Cardiac septum (tissue), 1 donor: ENCODE measurements around the gene EPHA10. TPM values are rescaled to one million over a fixed set of nuclear protein-coding genes. Genes with fewer than 3 reads are reported as not detected.
"Not testable (repeated sequence)": the region's sequence is repeated elsewhere in the genome, so short reads cannot be mapped to it uniquely, and the experiment has no call there.

Experiments
- DNase-seq: peaks from one replicate; pipeline ENCODE4 v3.0.0-alpha.2; 2020; ENCODE audit warnings: low spot score
- intact Hi-C: fragments of 100-400 bp; cut with DNase I; formaldehyde crosslinking; loops from one replicate; pipeline ENCODE4 v1.14.0; 2022
- total RNA-seq: library from RNA; stranded (reverse); fragmentation: NEBNext Ultra II Directional; extraction: Animal tissue kit (Norgen Biotek cat#: 25700); gene quantifications from one replicate; pipeline ENCODE4 v1.2.1, GENCODE V29; 2021
- donor health status: DM: no; HTN: no; CAD: no.

Gene EPHA10
- total RNA-seq, 1 donor from 2014 or later, result not detected

DNA sequence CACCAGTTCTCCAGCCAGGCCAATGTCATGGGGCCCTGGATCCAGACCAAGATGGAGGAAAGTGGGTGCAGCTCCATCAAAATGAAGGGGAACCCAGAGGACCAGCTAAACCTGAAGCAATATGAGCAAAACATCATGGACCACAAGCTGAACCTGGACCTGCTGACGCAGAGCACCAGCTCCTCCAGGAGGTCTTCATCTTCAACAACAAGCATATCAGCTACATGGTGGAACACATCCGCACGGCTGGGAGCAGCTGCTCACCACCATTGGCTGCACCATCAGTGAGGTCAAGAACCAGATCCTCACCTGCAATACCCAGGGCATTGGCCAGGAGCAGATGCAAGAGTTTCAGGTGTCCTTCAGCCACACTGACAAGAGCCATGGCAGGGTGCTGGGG is 13.7 kb upstream of the EPHA10 start:
- DNase-seq, result no peak
- intact Hi-C loops, result no loop called here

DNA sequence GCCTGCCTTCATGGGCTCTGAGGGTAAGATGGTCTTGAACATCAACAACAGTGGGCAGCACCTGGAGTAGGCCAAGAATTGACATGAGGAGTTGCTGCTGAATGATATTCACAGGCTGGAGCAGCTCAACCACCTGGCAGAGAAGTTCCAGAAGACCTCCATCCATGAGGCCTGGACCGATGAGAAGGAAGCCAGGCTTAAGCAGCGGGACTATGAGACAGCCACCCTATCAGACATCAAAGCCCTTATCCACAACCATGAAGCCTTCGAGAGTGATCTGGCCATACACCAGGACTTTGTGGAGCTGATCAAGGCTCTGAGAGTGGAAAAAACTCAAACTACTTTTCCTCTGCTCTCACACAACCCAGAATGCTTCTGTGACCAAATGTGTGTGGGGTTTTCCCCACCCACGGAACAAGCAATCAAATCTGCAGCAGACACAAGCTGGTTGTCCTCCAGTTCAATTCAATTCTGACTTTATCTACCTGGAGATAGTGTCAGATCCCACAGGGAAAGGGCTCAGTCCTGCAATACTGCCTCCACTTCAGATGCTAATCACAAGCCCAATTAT is 12.1 kb upstream of the EPHA10 start:
- no peak for DNase-seq
- intact Hi-C loops, result no loop called here

DNA sequence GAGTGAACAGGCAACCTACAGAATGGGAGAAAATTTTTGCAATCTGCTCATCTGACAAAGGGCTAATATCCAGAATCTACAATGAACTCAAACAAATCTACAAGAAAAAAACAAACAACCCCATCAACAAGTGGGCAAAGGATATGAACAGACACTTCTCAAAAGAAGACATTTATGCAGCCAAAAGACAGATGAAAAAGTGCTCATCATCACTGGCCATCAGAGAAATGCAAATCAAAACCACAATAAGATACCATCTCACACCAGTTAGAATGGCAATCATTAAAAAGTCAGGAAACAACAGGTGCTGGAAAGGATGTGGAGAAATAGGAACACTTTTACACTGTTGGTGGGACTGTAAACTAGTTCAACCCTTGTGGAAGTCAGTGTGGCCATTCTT is 6.5 kb upstream of the EPHA10 start:
- DNase-seq, intact Hi-C loops: not testable (repeated sequence)

DNA sequence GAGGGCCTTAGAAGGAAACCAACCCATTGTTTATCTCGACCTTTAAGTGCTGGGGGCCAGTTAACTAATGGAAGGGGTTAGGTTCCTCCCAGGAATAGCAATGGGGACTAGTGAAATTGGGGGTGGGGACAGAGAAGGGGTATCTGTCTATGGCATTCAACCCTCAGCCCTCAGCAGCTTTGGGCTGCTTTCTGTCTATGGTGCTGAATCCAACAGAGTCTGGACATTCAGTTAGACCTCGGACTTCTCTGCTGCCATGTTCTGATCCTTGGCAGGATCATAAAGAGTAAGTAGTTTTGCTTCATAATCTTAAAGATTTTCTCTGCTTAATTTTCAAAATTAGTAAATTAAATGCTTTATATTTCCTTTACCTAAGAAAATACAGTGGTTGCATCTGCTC is 2.6 kb upstream of the EPHA10 start:
- intact Hi-C loops, result no loop called here
- DNase-seq, result no peak

DNA sequence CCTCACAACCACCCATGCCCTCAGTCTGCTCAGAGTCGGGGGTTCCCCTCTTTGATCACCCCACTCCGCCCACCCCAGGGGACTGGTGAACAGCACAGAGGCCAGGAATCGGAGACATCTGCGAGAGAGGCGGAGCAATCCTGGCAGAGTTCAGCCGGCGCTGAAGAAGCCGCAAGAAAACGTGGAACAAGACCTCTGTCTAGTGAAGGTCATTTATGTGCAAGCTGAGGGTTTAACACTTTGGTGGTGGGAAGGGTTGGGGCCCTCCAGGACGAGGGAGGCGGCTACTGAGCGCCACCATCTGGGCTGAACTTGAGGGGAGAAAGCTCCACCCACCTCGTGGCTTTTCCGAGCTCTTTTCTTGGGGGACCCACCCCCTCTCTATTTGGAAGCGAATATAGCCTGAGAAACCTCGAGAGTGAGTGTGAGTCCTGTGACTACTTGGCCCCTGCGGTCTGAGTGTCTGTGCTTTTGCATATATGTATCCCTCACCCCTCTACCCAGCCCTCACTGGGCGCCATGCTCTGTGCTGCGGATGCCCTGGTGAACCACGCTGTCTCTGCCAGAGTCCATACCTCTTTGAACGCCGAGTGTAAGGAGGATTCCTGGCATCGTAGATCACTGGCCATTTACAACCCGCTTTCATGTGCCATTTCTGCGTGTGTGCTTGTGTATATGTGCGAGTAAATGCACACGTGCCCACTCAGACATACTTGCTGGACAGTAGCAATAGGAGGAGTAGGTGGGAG is 1.2 kb upstream of the EPHA10 start:
- no peak for DNase-seq
- intact Hi-C loops, result no loop called here

DNA sequence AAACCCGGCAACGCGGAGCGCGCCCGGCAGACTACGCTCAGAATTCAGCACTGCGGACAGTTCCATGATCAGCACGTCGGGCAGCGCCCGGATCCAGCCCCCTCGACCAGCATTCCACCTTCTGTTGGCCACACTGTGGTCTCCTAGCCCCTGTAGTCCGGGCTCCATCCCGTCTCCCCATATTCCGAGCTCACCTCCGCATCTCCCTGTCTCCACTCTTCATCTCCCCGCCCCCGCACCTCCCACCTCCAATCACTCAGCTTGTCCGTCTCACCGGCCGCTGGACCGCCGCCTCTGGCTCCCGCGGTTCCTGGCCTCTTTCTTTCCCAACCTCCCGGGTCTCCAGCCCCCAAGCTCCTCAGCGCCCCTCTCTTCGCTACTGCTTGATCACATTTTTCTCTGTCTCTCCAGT is 500 bp downstream of the EPHA10 start:
- intact Hi-C loops, result no loop called here
- no peak for DNase-seq

DNA sequence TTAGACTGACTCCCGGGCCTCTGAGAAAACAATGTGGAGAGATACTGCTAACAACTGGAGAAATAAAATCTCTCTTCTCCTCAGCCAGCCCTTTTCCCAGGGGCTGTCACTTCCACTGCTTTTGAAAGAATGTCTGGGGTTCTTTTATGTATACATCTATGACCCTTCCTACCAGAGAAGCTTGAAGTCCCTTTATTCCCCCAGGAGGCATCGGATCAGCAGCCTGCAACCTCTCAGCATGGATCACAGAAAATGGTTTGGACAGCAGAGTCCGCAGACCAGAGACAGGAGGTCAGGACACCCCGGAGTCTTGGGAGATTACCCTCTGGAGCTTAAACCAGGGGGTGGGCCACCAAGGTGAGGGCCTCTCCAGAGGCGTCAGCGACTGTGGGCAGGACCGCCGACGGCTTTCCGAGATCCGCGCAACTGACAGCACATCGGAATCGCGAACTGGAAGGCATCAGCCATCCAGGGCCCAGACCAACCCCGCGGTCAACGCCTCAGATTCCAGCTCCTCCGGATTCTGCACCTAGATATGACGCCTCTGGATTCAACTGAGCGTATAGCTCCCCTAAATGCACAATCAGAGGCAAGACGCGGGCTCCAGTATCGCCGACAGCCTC is 1.0 kb downstream of the EPHA10 start:
- intact Hi-C loops, result no loop called here

DNA sequence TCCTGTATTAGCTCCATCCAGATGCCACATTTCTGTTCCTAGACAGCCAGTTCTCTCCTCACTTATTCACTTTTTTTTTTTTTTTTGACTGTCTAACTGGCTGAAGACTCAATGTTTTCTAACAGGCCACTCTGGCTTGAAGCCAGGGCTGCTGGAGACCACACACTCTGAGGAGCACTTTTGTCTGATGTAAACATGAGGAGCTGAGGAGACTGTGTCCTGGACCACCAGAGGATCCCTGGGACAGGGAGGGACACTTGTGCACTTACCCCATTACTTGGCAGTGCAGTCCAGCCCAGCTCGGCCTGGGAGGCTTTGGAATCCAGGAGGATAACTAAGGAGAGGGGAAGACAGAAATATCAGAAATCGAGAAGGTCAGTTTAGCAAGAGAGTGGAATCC is 2.4 kb downstream of the EPHA10 start:
- intact Hi-C loops, result no loop called here
- DNase-seq, result no peak

More for the DNA sequence above, 1.0 kb downstream of the EPHA10 start:
- no peak for DNase-seq

DNA sequence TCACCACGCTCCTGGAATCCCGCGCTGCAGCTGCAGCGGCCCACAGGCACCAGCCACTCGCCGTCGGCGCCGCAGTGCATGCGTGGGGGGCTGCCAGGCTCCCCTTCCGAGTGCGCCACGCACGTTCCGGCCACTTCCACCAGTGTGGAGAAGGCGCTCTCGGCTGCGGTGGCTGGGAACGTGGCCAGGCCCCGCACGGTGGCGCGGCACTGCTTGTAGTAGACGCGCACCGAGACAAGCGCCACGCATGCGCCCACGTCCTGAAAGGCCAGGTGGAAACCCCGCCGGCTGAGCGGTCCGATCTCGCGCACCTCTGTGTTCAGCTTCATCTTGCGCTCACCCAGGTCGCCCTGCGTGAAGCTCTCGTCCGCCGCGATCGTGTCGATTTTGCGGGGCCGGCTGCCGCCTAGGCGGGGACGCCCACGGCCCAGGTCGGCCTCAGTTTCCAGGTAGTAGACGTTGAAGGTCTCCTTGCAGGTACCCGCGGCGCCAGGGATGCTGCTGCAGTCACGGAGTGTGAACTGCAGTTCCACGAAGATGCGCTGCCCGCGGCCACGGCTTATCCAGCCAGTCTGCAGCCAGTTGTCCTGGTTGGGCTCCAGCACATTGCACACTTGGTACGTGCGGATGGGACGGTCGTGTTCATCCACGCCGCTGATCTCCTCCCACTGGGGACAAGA is 3.4 kb downstream of the EPHA10 start:
- no peak for DNase-seq
- intact Hi-C loops, result no loop called here

DNA sequence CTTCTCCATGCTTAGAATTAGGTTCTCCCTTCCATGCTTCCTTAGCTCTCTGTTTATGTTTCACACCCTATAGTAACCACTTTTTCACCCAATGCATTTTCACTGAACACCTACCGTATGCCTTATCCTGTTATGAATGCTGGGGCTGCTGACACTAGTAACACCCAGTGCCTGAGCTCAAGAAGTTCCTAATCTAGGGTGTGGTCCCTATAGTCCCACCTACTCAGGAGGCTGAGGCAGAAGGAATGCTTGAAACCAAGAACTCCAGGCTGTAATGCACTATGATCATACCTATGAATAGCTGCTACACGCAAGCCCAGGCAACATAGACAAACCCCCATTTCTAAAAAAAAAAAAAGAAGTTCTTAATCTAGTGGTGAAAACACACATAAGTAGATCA is 5.5 kb downstream of the EPHA10 start:
- DNase-seq, result no peak

DNA sequence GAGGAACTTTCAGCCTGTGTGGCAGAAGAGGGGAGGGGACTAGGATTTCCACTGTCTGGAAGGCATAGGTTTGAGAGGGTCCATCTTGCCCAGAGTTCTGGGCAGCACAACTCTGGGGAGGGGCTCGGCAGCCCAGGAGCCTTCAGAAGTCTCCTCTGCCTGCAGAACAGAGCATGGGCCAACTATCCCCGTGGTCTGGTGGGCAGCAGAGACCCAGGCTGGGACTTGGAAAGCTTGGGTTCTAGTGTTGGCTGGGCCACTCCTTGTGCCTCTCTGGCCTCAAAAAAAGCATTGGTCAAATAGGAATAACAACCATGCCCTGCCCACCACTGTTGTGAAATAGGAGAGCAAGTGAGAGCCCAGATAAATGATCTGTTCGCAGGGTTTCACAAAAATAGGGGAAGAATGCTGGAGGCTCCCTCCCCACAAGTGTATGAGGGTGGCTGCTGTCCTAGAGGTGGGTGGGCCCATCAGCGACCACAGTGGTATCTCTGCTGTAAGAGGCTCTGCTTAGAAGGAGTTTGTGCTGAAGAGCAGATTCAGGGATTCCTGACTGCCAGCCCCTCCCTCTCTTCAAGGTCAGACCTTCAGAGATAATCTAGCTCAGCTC is 8.9 kb downstream of the EPHA10 start:
- DNase-seq, result no peak
- intact Hi-C loops, result no loop called here

More for the DNA sequence above, 5.5 kb downstream of the EPHA10 start:
- intact Hi-C loops, result no loop called here

DNA sequence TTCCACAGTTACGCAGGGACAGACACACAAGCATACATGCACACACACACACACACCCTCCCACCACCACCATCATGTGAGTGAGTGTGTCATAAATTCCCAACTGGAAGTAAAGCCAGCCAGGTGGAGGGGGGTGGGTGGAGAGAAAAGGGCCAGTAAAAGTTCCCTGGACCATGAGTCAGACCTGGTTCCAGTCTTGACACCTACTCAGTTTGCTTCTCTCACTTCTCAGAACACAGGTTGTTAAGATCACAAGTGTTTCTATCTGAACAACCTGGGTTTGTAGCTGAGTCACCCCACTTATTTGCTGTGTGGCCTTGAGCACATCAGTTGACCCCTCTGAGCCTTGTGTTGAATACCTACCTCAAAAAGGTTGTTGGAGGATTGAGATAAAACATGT is 9.6 kb downstream of the EPHA10 start:
- intact Hi-C loops, result no loop called here
- DNase-seq, result no peak

DNA sequence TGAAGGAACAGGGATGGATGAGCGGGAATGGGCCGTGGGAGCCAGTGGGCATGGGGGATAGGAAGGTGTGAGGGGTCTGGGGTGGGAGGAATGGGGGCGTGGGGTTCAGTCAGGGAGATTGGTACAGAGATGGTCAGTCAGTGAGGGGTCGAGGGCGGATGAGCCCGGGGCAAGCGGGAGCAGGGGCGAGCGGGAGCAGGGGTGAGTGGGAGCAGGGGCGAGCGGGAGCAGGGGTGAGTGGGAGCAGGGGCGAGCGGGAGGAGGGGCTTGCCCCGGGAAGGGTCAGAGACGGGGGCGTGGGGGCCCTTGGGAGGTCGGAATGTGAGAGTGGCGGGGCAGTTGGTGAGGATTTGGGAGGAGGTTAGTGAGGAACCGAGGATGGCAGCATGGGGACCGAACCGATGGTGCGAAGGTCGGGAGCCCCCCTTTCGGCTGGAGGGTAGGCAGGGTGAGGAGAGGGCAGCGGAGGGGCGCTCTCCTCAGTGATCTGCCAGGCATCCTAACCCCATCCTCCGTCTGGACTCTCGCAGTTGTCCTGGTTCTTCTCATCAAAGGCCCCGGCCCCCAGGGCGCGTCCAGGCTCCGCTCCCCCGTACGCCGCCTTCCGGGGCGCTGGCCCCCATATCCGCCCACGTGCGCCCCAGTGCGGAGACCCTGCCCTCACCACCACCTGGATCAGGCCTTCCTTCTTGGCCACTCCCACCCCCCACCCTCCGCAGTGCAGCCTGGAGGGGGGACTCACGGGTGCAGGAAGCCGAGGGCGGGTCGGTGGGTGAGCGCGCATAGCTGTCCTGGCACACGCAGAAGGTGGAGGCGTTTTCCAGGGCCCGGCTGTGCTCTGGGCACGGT is 11.2 kb downstream of the EPHA10 start:
- intact Hi-C loops, result no loop called here
- no peak for DNase-seq

DNA sequence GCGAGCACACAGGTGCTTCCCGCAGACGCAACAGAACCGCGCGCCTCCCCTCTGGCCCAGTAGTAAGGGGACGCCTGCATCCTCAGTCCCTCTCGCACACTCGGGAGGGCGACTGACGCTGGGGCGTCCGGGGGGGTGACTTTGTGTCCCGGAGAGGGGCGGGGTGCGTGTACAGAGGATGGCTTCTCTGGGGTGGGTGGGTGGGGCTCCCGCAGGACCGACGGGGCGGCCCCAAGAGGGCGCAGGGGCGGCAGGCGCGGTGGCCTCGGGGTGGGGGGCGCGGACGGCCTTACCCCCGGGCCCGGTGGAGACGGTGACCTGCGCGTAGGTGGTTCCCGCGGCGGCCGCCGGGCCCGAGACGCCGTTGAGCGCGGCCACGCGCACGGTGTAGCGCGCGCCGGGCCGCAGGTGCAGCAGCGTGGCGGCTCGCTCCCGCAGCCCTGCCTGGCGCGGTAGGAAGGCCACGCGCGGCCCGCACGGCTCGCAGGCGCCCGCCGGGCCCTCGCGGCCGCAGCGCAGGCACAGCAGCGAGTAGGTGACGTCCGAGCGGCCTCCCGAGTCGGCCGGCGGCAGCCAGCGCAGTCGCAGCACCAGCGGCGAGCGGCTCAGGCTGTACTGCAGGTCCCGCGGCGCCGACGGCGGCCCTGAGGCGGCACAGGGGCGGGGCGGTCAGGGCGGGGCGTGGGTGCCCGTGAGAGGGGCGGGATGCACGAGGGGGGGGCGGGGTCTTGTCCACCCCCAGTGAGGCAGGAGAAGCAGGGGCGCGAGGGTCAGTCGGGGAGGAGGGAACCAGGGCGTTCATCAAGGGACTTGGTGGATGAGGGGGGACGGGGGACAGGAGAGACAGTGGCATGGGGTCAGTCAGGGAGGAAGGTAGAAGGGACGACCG is 12.1 kb downstream of the EPHA10 start:
- DNase-seq, result no peak

DNA sequence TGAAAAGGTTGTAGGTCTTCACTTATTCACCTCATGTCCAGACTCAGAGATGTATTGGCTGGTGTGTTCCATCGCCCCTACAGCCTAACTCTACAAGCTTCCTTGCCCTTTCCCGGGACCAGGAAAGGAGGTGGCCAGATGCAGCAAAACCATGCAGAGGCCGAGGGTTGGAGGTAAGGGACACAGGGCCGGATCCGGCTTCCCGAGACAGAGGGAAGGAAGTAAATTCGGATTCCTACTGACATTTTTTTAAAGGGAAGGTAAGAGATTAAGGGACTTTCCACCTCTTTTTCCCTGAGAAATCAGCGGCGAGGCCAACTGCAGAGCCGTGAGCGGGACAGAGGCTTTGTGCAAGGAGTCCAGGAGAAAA is 12.7 kb downstream of the EPHA10 start:
- DNase-seq, result no peak
- intact Hi-C loops, result no loop called here

More for the DNA sequence above, 12.1 kb downstream of the EPHA10 start:
- intact Hi-C loops, result no loop called here

DNA sequence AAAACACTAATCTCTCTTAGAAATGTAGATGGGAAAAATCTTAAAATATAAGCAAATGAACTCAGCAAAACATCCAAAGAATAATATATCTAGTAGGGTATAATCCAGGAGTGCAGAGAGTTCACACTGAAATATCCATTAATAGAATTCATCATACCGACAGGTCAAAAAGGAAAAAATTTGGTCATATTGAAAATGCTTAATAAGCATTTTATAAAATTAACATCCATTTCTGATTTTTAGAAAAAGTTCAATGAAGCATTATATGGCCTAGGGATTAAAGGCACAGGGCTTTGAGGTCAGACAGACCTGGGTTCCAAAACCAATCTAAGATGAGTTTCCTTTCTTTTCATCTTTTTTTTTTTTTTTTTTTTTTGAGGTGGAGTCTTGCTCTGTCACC is 16.4 kb downstream of the EPHA10 start:
- DNase-seq, result no peak
- intact Hi-C loops, result no loop called here

DNA sequence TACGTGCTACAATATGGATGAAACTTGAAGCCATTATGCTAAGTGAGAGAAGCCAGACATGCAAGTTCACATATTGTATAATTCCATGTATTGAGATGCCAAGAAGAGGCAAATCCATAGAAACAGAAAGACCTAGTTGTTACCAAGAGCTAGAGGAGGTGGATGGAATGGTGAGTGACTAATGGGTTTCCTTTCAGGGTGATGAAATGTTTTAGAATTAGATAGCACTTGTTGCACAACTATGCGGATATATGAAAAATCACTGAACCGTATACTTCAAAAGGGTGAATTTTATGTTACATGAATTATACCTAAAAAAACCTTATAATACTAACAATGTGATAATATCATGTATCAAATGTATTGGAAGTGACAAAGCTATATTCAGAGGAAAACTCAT is 18.1 kb downstream of the EPHA10 start:
- intact Hi-C loops, result no loop called here
- no peak for DNase-seq

DNA sequence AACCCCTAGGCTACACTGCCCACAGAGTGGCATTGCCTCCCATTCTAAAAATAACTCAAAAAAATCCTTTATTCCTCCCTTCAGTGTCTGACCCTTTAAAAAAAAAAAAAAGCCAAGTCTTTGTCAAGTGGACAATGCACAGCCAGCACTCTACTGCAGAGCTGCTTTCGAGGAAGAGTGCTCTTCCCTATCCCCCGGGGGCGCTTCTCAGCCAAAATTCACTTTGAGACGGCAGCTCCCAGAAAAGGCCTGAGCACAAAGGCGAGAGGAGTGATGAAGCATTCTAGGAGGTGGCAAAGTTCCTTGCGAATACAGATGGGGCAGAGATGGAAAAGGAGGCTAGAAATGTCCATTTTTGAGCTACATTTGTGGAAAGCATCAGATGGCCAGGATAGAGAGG is 23.3 kb downstream of the EPHA10 start:
- DNase-seq, result peak; percentile 15
- intact Hi-C loops, result no loop called here
